ENCODE measurements around the gene ADAM29.
"Not testable (repeated sequence)": the region's sequence is repeated elsewhere in the genome, so short reads cannot be mapped to it uniquely, and the experiment has no call there.

The ADAM29 gene

DNA sequence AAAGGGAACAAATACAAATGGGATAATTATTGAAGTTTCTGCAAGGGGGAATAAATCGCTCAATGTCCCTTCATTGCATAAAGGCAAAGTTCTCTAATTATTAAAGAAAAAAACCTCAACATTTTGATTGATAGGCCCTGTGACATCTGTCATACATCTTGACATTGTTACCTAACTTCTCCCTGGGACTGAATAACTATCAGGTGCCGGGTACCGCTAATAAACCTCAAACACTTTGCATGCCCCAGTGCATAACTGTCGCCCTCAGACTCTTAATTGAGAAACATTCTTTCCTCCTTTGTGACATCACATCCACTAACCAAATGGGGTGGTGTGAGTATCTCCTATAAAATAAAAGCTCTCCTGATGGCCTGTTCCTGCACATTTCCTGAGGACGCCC, at the start of gene ADAM29:
TSS of gene ADAM29 (plus strand) at position 301 of the 400 bp plus-strand sequence. CDS start 57,168 bp downstream, outside the sequence.
- H3K36me3 ChIP-seq (ENCODE audit: control insufficient read depth, insufficient read depth, low read length) = no peaks in the 10 kb centered on the region

DNA sequence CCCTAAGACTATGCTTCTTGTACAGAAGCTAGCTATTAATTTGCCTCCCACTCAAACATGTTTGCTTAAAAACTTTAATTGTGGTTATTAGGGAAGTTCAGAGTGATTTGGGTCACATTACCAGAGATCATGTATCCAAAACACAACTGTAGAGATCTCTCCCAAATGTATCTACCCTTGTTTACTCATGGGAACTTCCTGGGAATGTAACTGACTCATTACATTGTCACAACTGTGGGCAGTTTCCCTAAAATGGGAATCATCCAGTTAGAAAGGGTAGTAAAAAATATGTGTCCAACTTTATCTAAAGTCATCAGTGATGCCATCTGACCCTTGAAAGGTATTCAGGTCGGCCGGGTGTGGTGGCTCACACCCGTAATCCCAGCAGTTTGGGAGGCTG, 48.8 kb upstream of the ADAM29 start:
- Histone ChIP-seq H3K27me3 (ENCODE audit: control insufficient read depth, insufficient read depth, low read length) (no peaks in the 10 kb centered on the region), H3K4me3 (ENCODE audit: low read length) (no peak overlapping the region), H3K36me3 (ENCODE audit: control insufficient read depth, insufficient read depth, low read length) (no peaks in the 10 kb centered on the region), H3K9ac (ENCODE audit: low read length) (no peak overlapping the region), H3K27ac (ENCODE audit: low read depth, low read length) (no peak overlapping the region), H3K4me1 (ENCODE audit: control insufficient read depth, insufficient read depth, low read length) (no peaks in the 10 kb centered on the region)

More for the DNA sequence above, at the start of gene ADAM29:
- Histone ChIP-seq H3K27ac (ENCODE audit: low read depth, low read length) (no peak within 1 kb of the TSS), H3K27me3 (ENCODE audit: control insufficient read depth, insufficient read depth, low read length) (no peaks in the 10 kb centered on the region), H3K4me3 (ENCODE audit: low read length) (no peak within 1 kb of the TSS), H3K9ac (ENCODE audit: low read length) (no peak within 1 kb of the TSS), H3K4me1 (ENCODE audit: control insufficient read depth, insufficient read depth, low read length) (no peaks in the 10 kb centered on the region)

DNA sequence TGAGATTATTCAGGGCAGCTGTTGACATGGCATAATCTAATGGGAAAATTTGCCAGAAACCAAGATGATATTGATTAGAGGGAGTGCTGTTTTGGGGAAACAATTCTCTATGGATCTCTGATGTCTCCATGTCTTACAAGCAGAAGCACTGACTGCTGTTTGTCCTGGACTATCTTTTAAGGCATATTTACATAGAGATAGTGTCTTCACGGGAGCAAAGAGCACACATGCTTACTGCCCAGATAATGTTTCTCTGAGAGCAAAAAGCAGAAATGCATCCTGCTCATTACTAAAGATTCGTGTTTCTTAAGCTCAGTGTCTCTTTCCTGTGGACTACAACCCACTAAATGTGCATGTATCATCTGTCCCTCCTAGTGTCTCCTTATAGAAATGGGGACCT, 47.8 kb upstream of the ADAM29 start:
- H3K4me3 ChIP-seq (ENCODE audit: low read length) = no peak overlapping the region
- H3K4me1 ChIP-seq (ENCODE audit: control insufficient read depth, insufficient read depth, low read length) = no peaks in the 10 kb centered on the region
- no peaks in the 10 kb centered on the region for H3K36me3 ChIP-seq (ENCODE audit: control insufficient read depth, insufficient read depth, low read length)
- no peaks in the 10 kb centered on the region for H3K27me3 ChIP-seq (ENCODE audit: control insufficient read depth, insufficient read depth, low read length)
- H3K9ac ChIP-seq (ENCODE audit: low read length) = no peak overlapping the region
- H3K27ac ChIP-seq (ENCODE audit: low read depth, low read length) = no peak overlapping the region

- no peak overlapping the region for H3K9ac ChIP-seq (ENCODE audit: low read length)
- H3K4me1 ChIP-seq (ENCODE audit: control insufficient read depth, insufficient read depth, low read length) = no peaks in the 10 kb centered on the region
- H3K27ac ChIP-seq (ENCODE audit: low read depth, low read length) = no peak overlapping the region
- H3K4me3 ChIP-seq (ENCODE audit: low read length) = no peak overlapping the region
- no peaks in the 10 kb centered on the region for H3K27me3 ChIP-seq (ENCODE audit: control insufficient read depth, insufficient read depth, low read length)
- no peaks in the 10 kb centered on the region for H3K36me3 ChIP-seq (ENCODE audit: control insufficient read depth, insufficient read depth, low read length)
Measured at GRCh38 chr4:174871407-174871806, 46.8 kb upstream of the ADAM29 start.

GRCh38 chr4:174873146-174873545, 45.0 kb upstream of the ADAM29 start:
- H3K27me3 ChIP-seq (ENCODE audit: control insufficient read depth, insufficient read depth, low read length); H3K9ac ChIP-seq (ENCODE audit: low read length); H3K4me1 ChIP-seq (ENCODE audit: control insufficient read depth, insufficient read depth, low read length); H3K4me3 ChIP-seq (ENCODE audit: low read length); H3K36me3 ChIP-seq (ENCODE audit: control insufficient read depth, insufficient read depth, low read length); H3K27ac ChIP-seq (ENCODE audit: low read depth, low read length): not testable (repeated sequence)

DNA sequence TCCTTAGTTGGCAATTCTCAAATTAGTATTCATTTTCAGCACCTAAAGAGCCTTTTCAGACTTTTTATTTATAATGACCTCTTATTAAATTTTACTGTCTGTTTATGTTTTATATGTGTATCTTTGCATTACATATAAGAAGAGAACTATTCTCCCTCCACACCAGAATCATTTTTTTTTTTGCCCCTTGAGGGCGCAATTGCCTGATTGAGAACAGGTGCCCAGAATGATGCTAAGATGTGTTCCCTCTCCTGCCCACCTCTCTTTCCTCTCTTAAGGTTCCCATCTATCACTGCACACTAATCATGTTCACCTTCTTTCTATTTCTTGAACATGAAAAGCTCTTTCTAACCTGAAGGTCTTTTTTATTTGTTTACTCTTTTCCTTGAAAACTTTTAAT, 44.2 kb upstream of the ADAM29 start:
- Histone ChIP-seq H3K9ac (ENCODE audit: low read length) (no peak overlapping the region), H3K4me1 (ENCODE audit: control insufficient read depth, insufficient read depth, low read length) (no peaks in the 10 kb centered on the region), H3K36me3 (ENCODE audit: control insufficient read depth, insufficient read depth, low read length) (no peaks in the 10 kb centered on the region), H3K4me3 (ENCODE audit: low read length) (no peak overlapping the region), H3K27me3 (ENCODE audit: control insufficient read depth, insufficient read depth, low read length) (no peaks in the 10 kb centered on the region), H3K27ac (ENCODE audit: low read depth, low read length) (no peak overlapping the region)

- Histone ChIP-seq H3K27ac (ENCODE audit: low read depth, low read length) (no peak overlapping the region), H3K27me3 (ENCODE audit: control insufficient read depth, insufficient read depth, low read length) (no peaks in the 10 kb centered on the region), H3K36me3 (ENCODE audit: control insufficient read depth, insufficient read depth, low read length) (no peaks in the 10 kb centered on the region), H3K9ac (ENCODE audit: low read length) (no peak overlapping the region), H3K4me1 (ENCODE audit: control insufficient read depth, insufficient read depth, low read length) (no peaks in the 10 kb centered on the region), H3K4me3 (ENCODE audit: low read length) (no peak overlapping the region)
Measured at GRCh38 chr4:174874898-174875297, 43.3 kb upstream of the ADAM29 start.

DNA sequence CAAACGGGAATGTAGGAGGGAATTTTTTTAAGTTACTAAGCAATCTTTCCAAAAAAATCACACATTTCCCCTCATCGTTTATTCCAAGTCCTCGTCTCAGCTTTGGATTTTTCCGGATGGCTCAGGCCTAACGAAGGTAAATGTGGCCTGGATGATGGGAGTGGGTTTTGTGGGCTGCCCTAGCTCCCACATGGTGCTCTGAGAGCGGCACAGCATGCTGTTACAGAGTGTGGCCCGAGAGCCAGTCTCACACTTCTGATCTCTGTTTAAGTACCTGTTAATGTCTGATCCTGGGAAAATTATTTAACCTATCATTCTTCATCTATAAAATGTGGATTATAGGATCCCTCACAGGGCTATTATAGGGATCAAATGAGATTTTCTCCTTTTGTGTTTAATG, 38.2 kb upstream of the ADAM29 start:
- Histone ChIP-seq H3K36me3 (ENCODE audit: control insufficient read depth, insufficient read depth, low read length) (no peaks in the 10 kb centered on the region), H3K27me3 (ENCODE audit: control insufficient read depth, insufficient read depth, low read length) (no peaks in the 10 kb centered on the region), H3K4me1 (ENCODE audit: control insufficient read depth, insufficient read depth, low read length) (no peaks in the 10 kb centered on the region), H3K27ac (ENCODE audit: low read depth, low read length) (no peak overlapping the region), H3K4me3 (ENCODE audit: low read length) (no peak overlapping the region), H3K9ac (ENCODE audit: low read length) (no peak overlapping the region)

DNA sequence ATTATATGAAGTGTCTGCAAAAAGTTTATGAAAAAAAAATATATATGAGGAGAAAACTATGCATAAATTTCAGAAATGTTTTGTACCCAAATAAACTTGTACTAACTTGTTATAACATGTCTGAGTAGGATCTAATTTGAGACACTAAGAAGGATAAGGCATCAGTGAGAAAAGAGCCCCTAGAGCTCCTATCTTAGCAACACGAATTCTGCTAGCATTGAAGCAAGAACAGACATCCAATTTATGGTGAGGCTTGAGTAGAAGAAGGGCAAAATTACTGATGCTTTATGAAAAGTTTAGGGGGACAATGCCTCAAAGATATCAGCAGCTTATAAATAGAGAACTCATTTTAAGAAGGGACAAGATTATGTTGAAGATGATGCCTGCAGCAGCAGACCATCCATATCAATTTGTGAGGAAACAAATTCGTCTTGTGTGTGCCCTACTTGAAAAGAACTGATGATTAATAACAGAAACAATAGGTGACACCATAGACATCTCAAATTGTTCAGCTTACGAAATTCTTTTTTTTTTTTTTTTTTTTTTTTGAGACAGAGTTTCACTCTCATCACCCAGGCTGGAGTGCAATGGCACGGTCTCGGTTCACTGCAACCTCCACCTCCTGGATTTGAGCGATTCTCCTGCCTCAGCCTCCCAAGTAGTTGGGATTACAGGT, 35.7 kb upstream of the ADAM29 start:
- H3K27ac ChIP-seq (ENCODE audit: low read depth, low read length) = no peak overlapping the region
- no peak overlapping the region for H3K4me3 ChIP-seq (ENCODE audit: low read length)
- no peaks in the 10 kb centered on the region for H3K4me1 ChIP-seq (ENCODE audit: control insufficient read depth, insufficient read depth, low read length)
- no peak overlapping the region for H3K9ac ChIP-seq (ENCODE audit: low read length)
- no peaks in the 10 kb centered on the region for H3K36me3 ChIP-seq (ENCODE audit: control insufficient read depth, insufficient read depth, low read length)
- no peaks in the 10 kb centered on the region for H3K27me3 ChIP-seq (ENCODE audit: control insufficient read depth, insufficient read depth, low read length)

- Histone ChIP-seq H3K4me1 (ENCODE audit: control insufficient read depth, insufficient read depth, low read length) (no peaks in the 10 kb centered on the region), H3K27ac (ENCODE audit: low read depth, low read length) (no peak overlapping the region), H3K27me3 (ENCODE audit: control insufficient read depth, insufficient read depth, low read length) (no peaks in the 10 kb centered on the region), H3K36me3 (ENCODE audit: control insufficient read depth, insufficient read depth, low read length) (no peaks in the 10 kb centered on the region), H3K9ac (ENCODE audit: low read length) (no peak overlapping the region), H3K4me3 (ENCODE audit: low read length) (no peak overlapping the region)
Measured at GRCh38 chr4:174907508-174907907, 10.7 kb upstream of the ADAM29 start.

DNA sequence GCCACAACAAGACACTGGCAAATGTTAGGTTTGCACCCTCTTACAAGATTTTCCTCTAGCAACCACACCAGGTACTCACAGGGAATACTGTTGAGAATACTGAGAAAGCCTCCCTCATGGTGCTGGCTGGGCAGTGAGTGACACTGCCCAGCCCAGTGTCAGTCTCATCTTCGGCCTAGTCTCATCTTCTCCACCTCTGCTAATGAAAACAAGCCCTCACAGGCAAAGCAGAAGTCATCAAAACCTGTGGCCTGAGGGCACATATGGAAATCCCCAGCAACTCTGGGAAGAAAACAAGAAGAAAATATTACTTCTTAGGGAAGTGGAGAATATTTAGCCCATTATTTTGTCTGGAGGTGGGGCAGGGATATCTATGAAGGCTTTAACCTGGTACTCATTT, 7.9 kb upstream of the ADAM29 start:
- Histone ChIP-seq H3K27me3 (ENCODE audit: control insufficient read depth, insufficient read depth, low read length) (no peaks in the 10 kb centered on the region), H3K4me1 (ENCODE audit: control insufficient read depth, insufficient read depth, low read length) (no peaks in the 10 kb centered on the region), H3K36me3 (ENCODE audit: control insufficient read depth, insufficient read depth, low read length) (no peaks in the 10 kb centered on the region), H3K27ac (ENCODE audit: low read depth, low read length) (no peak overlapping the region), H3K4me3 (ENCODE audit: low read length) (no peak overlapping the region), H3K9ac (ENCODE audit: low read length) (no peak overlapping the region)

GRCh38 chr4:174912919-174913543, 5.1 kb upstream of the ADAM29 start:
- no peaks in the 10 kb centered on the region for H3K4me1 ChIP-seq (ENCODE audit: control insufficient read depth, insufficient read depth, low read length)
- no peak overlapping the region for H3K27ac ChIP-seq (ENCODE audit: low read depth, low read length)
- H3K27me3 ChIP-seq (ENCODE audit: control insufficient read depth, insufficient read depth, low read length) = no peaks in the 10 kb centered on the region
- H3K36me3 ChIP-seq (ENCODE audit: control insufficient read depth, insufficient read depth, low read length) = no peaks in the 10 kb centered on the region
- H3K9ac ChIP-seq (ENCODE audit: low read length) = no peak overlapping the region
- no peak overlapping the region for H3K4me3 ChIP-seq (ENCODE audit: low read length)

DNA sequence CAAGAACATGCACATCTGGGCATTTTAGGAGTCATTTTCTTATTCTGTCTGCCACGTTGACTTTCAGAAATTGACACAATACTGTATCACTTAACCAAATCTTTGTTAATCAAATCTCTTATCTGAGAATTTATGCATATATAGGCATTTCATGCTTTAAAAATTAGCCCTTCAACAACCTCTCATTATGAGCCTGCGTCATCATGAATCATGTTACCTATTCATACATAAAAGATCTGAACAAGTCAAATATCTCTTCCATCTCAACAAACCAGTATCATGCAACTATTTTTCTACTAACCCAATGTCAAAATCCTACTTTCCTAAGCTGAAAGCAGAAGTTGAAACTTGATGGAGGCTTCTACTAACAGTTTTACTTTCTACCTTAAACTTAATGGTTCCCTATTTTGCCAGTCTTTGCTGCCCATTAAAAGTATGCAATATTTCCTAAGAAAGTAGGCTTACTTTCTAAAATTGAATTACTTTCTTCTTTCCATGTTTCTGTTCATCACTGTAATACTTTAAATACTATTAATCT, 1.8 kb downstream of the ADAM29 start:
- no peak overlapping the region for H3K4me3 ChIP-seq (ENCODE audit: low read length)
- H3K27ac ChIP-seq (ENCODE audit: low read depth, low read length) = no peak overlapping the region
- no peak overlapping the region for H3K9ac ChIP-seq (ENCODE audit: low read length)
- H3K27me3 ChIP-seq (ENCODE audit: control insufficient read depth, insufficient read depth, low read length) = no peaks in the 10 kb centered on the region
- no peaks in the 10 kb centered on the region for H3K4me1 ChIP-seq (ENCODE audit: control insufficient read depth, insufficient read depth, low read length)
- H3K36me3 ChIP-seq (ENCODE audit: control insufficient read depth, insufficient read depth, low read length) = no peaks in the 10 kb centered on the region

All from rectal smooth muscle tissue (tissue), 1 donor.